NT2/D1 (cell line): Measurements from ENCODE around the gene ZNF660.

Source experiments
- SUZ12 ChIP-seq: IDR thresholded peaks from 2 replicates; pipeline ENCODE4 v1.6.1; 2011; ENCODE audit not compliant: insufficient read length, insufficient read depth; ENCODE audit errors: extremely low read depth
- YY1 ChIP-seq: IDR thresholded peaks from 2 replicates; pipeline ENCODE4 v1.6.1; 2011; ENCODE audit not compliant: insufficient read length, insufficient read depth
- ZNF274 ChIP-seq: IDR thresholded peaks from 2 replicates; pipeline ENCODE4 v1.6.1; 2011; ENCODE audit warnings: mild to moderate bottlenecking, low read depth, low read length

DNA sequence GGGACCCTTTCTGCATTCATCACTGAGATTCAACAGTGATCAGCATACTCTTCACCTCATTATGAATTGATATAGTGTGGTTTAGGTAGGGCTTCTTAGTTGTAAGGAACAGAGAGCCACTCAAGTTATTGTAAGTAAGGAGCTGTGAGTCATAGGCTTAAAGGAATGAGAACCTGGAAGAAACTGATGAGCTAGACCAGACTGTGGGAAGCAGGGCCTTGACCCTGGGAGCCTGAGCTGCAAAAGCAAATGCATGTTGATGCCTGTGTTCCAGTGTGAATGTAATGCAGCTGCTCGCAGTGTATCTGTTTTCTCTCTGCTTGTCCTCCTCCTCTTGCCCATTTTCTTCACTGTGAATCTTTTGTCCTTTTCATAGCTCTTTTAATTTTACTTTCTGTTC, 16.2 kb upstream of the ZNF660 start:
- no peak for TF ChIP-seq ZNF274
- no peak for TF ChIP-seq YY1
- TF ChIP-seq SUZ12 = no peak
